Ecto neural progenitor cell (in vitro differentiated cells): Measurements from ENCODE around the gene ZFPL1.
"Not testable (repeated sequence)": the region's sequence is repeated elsewhere in the genome, so short reads cannot be mapped to it uniquely, and the experiment has no call there.

Experiments used
- DNase-seq: peaks from one replicate; pipeline ENCODE4 v3.0.0-alpha.2; 2018; ENCODE audit warnings: low spot score

Gene ZFPL1

GRCh38 chr11:65113839-65114238 lies 29.8 kb downstream of the ZFPL1 start:
- DNase-seq = no peak

DNA sequence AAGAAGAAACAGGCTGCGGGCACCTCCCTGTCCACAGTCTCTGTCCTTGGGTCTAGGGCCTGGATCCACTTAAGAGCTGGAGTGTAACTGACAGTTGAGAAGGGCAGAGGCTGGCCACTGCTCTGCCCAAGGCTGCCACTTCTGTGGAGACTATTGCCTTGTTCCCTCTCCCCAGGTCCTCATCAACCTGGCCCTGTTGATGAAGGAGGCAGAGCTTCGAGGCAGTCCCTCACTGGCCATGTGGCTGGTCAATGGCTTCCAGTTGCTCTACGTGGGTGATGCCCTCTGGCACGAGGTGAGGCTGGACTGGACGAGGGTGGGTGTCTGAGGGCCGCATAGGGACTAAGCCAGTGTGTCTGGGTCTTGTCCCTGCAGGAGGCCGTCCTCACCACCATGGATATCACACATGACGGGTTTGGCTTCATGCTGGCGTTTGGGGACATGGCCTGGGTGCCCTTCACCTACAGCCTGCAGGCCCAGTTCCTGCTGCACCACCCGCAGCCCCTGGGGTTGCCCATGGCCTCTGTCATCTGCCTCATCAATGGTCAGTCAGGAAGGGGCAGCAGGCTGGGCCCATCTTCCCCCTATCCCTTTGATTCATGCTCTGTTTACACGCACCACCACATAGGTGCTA lies 30.6 kb downstream of the ZFPL1 start:
- DNase-seq = peak; percentile 43

- DNase-seq = peak; percentile 45
Observed at GRCh38 chr11:65115361-65116082, 31.5 kb downstream of the ZFPL1 start.

- peak; percentile 47 for DNase-seq
Observed at GRCh38 chr11:65116370-65117205, 32.6 kb downstream of the ZFPL1 start.

DNA sequence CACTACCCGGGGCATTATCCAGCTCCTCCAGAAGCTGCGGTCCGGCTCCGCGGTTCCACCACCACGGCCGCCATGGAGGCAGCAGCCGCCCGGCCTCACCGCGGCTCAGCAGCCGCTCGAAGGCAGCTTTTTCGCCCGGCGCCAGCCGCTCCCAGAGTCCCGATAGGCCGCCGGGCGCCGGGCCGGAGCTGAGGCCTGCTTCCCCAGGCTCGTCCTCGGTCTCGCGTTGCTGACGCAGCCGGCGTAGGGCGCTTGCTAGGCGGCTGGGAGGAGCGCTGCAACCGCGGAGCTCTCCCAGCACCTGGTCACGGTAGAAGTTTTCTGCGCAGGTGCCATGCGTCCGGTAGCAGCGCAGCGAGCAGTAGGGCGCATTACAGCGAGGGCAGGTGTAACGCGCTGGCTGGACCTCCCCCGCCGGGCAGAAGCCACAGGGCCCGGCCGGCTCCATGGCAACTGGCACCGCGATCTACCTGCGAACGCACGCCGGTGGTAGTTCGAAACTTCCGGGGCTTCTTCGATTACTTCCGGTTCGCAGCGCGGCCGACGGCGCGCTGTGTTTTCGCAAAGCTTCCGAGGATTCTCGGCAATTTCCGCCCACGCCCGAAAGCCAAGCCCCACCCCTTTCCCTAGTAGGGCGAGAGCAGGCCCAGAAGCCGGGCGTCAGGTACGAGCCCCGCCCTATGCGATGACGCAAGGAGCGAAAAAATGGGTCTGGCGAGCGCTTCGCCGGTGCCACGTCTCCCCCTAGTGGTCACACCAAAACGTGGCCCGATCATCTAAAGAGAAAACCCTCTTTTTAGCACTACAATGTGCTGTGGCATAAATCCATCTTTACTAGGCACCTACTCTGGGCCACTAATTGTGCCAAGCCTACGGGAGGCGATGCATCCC lies 33.4 kb downstream of the ZFPL1 start, which contains the start of gene ZNHIT2:
Gene ZNHIT2, minus strand, starts transcription at position 496 of the 891 bp plus-strand sequence. Its CDS starts 48 bp downstream, at position 448.
- peak; percentile 99 for DNase-seq

GRCh38 chr11:65118097-65118837 lies 34.2 kb downstream of the ZFPL1 start:
- DNase-seq = no peak

DNA sequence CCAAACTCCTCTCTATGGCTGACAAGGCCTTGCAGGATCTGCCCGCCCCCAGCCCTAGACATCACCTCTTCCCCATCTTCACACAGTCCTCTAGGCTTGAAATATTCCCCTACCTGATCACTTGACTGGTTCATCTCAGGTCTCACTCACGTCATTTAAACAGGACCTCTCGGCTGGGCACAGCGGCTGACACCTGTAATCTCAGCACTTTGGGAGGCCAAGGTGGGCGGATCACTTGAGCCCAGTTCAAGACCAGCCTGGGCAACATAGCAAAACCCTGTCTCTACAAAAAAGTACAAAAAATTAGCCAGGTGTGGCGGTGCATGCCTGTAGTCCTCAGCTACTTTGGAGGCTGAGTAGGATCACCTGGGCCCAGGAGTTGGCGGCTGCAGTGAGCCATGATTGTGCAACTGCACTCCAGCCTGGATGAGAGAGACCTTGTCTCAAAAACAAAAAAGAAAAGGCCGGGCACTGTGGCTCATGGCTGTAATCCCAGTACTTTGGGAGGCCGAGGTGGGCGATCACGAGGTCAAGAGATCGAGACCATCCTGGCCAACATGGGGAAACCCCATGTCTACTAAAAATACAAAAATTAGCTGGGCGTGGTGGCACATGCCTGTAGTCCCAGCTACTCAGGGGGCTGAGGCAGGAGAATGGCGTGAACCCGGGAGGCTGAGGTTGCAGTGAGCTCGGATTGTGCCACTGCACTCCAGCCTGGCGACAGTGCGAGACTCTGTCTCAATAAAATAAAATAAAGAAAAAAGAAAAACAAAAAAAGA lies 35.1 kb downstream of the ZFPL1 start:
- DNase-seq = not testable (repeated sequence)

GRCh38 chr11:65119670-65119995 lies 35.6 kb downstream of the ZFPL1 start:
- no peak for DNase-seq

DNA sequence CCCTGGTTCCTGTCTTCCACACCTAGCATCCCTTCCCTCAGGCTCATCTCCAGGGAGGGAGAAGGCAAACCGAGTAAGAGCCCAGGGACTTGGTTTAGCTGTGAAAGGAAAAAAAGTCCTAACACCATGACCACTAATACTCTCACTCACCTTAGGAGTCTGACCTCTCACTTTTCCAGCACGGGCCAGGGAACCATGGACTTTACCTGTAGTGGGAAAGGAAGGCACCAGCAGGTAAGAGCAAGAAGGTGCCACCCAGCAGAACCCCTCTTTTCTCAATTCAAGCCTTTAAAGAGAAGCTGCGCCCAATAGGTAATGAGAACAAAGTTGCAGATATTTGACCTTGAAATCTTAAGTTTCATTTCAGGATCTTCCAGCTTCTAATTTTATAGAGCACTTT lies 36.8 kb downstream of the ZFPL1 start:
- DNase-seq = no peak

GRCh38 chr11:65121447-65121864 lies 37.4 kb downstream of the ZFPL1 start:
- DNase-seq = peak; percentile 52

DNA sequence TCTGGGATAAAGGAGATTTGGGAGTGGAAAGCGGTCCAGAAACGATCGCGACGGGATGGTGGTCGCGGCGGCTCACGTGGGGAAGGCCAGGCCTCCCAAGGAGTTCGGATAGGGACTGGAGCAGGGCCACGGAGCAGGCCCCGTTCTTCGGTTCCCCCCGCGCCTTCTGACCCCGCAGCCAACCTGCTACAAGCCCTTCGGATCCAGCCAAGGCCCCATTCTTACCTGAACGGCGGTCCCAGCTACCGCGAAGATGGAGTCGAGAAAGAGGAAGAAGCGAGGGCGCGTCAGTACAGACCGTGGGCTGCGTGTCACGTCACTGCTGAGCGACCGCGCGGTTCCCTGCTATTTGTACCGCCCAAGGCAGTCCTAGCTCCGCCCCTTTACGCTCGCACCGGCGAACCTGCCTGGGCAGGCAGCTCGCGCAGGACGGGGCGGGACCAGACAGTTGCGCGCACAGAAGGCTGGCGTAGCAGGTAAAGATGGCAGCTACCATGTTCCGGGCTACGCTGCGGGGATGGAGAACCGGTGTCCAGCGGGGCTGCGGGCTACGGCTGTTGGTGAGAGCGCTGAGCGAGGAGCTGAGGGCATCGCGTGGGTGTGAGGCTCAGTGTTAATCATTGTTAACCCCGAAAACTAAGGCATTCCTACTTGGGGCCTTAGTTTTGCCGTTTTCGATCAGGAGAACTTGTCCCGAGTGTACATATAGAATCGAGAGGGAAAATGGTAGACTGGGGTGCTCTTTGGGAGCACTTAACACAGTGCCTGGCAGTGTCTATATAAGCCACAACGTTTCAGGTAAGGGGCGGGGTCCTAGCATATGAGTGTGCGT lies 38.1 kb downstream of the ZFPL1 start, which contains the start of the genes FAU and MRPL49:
Gene FAU, minus strand, starts transcription at position 270 of the 832 bp plus-strand sequence. CDS start 321 bp downstream, outside the sequence.
Gene MRPL49, plus strand, starts transcription at position 457 of the 832 bp plus-strand sequence. Its CDS starts 26 bp downstream, at position 483.
- DNase-seq = peak; percentile 97

DNA sequence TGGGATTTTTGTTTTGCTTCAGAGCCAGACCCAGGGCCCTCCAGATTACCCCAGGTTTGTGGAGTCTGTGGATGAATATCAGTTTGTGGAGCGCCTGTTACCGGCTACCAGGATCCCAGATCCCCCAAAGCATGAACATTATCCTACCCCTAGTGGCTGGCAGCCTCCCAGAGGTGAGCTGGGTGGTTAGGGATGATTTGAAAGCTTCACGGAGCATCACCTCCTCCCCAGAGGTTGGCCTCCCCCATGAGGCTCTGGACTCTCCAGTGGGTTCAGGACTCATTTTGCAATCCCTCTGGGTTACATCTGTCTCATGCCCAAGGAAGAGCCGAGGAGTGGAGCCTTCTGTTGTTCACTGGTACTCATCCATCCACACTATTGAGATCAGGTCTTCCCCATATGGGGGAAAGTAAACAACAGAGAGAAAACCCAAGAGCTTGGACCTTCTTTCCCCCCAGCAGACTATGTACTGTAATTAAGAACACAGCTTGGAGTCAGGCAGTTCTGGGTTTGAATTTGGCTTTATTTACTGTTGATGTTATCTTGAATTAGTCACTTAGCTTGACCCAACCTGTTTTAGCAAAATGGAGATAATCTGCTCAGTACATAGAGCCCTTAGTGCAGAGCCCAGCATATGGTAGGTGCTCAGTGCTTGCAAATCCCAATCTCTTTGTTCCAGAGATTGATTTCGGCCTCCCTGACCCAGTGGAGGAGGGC lies 40.6 kb downstream of the ZFPL1 start:
- DNase-seq = no peak

GRCh38 chr11:65125197-65126056 lies 41.4 kb downstream of the ZFPL1 start:
- DNase-seq = no peak

DNA sequence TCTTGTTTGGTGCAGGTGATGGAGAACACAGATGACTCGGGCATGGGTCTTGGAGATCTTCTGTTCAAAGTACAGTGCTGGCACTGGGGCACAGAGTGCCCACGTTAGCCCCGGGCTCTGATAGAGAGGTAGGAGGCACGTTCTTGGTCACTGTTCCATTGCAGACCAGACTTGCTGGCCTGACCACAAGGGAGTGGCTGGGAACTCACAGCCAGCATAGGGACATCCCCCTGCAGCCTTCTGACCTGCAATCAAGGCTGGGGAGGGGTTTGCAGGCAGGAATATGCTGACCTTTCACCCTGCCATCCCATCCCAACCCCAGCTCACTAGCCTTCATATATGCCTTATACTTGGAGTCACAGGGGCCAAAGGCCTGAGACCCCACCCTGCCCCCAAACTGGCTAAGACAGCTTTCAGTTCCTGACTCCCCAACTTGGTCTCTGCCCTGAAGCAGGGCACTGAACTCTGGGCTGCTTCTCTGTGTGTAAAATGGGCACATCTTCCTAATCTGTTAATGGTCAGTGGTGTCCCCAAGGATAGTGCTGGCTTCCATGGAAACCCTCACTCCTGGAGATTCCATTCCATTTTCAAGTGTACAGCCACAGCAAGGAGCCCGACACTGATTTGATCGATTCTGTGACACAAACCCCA lies 42.7 kb downstream of the ZFPL1 start:
- DNase-seq = no peak

DNA sequence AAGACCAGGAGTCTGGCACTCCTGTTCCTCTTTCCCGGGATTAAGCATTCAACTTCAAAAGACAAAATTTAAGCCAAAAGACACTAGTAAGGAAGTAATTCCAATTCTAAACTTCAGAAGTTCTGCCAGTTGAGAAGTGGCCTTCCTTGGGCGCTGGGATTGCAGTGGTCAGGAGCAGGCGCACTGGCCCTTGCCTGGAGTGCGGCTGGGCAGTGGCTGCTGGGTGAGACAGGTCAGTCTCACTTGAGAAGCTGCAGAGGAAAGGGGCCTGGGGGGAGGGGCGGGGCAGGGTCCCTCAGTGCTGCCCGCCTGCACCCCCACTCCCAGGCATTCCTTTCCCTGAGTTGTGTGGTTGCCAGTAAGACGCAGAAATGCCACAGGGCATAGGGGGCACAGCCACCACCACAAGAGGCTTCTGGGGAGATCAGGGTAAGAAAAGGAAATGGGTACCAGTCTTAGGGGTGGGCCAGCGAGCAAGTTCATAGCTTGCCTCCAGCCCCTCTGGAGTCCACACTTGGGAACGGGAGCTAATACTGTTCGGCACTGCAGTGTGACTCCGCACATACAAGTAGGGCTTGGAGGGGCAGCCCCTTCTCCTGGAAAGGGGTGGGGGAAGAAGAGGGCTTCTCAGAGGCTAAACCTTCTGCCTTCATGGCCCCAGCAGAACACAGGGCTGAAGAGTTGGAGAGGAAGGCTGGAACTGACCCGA lies 43.6 kb downstream of the ZFPL1 start:
- DNase-seq = no peak
